A172 (cell line): ENCODE data around the gene CUTA. TPM values are rescaled to one million over a fixed set of nuclear protein-coding genes. Genes with fewer than 3 reads are reported as not detected.
"Not testable (repeated sequence)": the region's sequence is repeated elsewhere in the genome, so short reads cannot be mapped to it uniquely, and the experiment has no call there.

Experiments used
- DNase-seq: peaks from one replicate; pipeline ENCODE4 v3.0.0-alpha.2; 2015; ENCODE audit warnings: low spot score
- total RNA-seq: library from RNA; depleted of rRNA; stranded (reverse); fragments of >200 nt; shearing (Covaris generic); gene quantifications from 2 replicates; pipeline ENCODE4 v1.2.3, GENCODE V29; 2014

Gene CUTA
- total RNA-seq, 1 experiment from 2014 or later: 347 TPM

DNA sequence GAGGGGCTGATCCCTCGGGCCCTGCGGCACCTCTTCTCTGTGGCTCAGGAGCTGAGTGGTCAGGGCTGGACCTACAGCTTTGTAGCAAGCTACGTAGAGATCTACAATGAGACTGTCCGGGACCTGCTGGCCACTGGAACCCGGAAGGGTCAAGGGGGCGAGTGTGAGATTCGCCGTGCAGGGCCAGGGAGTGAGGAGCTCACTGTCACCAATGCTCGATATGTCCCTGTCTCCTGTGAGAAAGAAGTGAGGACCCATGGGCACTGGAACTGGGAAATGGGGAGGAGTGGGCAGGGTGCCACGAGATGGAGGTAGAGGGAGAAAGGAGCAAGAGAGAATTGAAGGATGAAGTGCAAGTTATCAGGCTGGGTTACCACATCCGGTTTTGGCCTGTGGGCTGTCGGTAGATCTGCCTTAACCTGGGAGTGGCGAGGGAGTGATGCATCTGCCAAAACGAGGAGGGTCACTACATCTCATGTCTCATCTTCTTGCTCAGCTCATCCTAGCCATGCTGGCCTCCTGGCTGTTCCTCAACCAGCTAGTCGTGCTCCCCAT is 12.4 kb downstream of the CUTA start:
- DNase-seq: no peak

DNA sequence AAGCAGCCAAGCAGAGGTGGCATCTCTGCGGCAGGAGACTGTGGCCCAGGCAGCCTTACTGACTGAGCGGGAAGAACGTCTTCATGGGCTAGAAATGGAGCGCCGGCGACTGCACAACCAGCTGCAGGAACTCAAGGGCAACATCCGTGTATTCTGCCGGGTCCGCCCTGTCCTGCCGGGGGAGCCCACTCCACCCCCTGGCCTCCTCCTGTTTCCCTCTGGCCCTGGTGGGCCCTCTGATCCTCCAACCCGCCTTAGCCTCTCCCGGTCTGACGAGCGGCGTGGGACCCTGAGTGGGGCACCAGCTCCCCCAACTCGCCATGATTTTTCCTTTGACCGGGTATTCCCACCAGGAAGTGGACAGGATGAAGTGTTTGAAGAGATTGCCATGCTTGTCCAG is 13.0 kb downstream of the CUTA start:
- no peak for DNase-seq

GRCh38 chr6:33399881-33400280 is 18.0 kb downstream of the CUTA start:
- DNase-seq: not testable (repeated sequence)

GRCh38 chr6:33398601-33399000 is 19.3 kb downstream of the CUTA start:
- DNase-seq: not testable (repeated sequence)

- DNase-seq: no peak
Observed at GRCh38 chr6:33397541-33397940, 20.4 kb downstream of the CUTA start.

DNA sequence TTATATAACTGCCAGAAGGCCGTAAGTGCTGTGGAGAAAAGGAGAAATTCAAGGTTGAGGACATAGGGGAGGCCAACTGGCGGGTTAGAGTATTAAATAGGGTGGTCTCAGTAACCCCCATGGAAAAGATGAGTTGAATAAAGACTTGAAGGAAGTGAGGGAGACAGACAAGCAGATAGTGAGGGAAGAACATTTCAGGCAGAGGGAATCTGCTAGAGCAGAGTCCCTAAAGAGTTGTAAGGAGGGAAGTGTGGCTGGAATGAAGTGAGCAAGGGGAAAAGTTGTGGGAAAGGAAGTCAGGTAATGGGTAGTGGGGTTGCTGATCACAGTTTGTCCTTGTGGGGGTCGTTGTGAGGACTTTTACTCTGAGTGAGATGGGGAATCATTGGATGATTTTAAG is 24.9 kb downstream of the CUTA start:
- DNase-seq: no peak

GRCh38 chr6:33392595-33392948 is 25.3 kb downstream of the CUTA start:
- DNase-seq: no peak

DNA sequence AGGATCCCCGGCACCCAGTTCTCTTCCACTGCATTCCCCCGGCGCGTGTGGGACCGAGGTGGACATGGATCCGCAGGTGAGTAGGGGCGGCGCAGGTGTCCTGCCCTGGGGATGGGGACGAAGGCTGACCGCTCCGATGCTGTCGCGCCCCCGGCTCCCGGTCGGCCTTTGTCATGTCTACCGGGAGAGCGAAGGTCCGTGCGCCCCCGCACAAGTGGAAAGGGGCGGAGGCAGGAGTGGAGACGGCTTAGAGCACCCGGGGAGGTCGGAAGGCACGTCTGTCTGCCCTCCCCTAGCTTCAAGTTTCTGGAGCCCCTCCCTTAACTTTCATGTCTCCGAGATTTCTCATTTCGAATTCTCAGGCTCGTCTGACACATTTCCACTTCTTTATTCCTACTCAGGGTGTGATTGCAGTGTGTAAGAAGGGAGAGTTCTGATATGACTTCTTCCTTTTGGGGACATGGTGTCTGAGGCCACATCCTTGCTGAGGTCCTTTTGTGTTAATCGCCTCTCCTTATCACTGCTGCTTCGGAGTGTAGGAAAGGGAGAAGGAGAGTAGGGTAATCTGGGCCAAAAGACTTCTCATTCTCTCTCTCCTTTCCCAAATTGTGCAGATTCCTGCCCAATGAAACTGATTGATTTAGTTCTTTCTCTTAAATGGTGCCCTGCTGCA is 25.8 kb downstream of the CUTA start:
- no peak for DNase-seq

- peak; percentile 99 for DNase-seq
Observed at GRCh38 chr6:33391278-33391921, 26.5 kb downstream of the CUTA start, which contains the start of gene KIFC1. Gene KIFC1 (plus strand): TSS chr6:33391823. CDS start chr6:33391986, 163 bp downstream.

- no peak for DNase-seq
Observed at GRCh38 chr6:33390767-33391277, 27.1 kb downstream of the CUTA start.

DNA sequence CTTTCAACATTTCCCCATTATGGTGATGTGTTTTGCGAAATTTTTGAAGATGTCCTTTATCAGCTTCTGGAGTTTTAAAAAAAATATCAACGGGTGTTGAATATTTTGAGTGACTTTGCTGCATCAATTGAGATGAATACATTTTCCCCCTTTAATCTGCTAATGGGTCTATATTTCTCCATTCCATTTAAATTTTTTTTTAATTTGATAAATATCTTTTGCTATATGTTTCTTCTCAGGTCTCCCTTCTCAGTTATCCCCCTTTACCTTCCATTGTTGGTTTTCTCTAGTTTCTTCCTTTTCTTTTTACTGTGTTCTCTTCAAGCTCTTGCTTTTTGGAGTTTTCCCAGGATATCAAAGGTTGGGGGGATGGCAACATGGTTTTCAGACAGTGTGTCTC is 27.7 kb downstream of the CUTA start:
- no peak for DNase-seq

GRCh38 chr6:33384581-33385020 is 33.3 kb downstream of the CUTA start:
- DNase-seq: peak; percentile 52

- DNase-seq: no peak
Observed at GRCh38 chr6:33383427-33384185, 34.3 kb downstream of the CUTA start.

- no peak for DNase-seq
Observed at GRCh38 chr6:33380272-33380981, 37.5 kb downstream of the CUTA start.

- DNase-seq: not testable (repeated sequence)
Observed at GRCh38 chr6:33379184-33379583, 38.7 kb downstream of the CUTA start.

DNA sequence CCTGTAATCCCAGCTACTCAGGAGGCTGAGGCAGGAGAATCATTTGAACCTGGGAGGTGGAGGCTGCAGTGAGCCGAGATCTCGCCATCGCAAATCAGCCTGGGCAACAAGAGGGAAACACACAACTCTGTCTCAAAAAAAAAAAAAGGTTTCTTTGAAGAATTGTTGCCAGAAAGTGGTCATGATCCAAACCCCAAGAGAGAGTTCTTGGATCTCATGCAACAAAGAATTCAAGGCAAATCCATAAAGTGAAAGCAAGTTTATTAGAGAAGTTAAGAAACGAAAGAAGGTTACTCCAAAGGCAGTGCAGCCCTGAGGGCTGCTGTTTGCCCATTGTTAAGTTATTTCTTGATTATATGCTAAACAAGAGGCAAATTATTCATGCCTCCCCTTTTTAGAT is 40.7 kb downstream of the CUTA start:
- DNase-seq: no peak

DNA sequence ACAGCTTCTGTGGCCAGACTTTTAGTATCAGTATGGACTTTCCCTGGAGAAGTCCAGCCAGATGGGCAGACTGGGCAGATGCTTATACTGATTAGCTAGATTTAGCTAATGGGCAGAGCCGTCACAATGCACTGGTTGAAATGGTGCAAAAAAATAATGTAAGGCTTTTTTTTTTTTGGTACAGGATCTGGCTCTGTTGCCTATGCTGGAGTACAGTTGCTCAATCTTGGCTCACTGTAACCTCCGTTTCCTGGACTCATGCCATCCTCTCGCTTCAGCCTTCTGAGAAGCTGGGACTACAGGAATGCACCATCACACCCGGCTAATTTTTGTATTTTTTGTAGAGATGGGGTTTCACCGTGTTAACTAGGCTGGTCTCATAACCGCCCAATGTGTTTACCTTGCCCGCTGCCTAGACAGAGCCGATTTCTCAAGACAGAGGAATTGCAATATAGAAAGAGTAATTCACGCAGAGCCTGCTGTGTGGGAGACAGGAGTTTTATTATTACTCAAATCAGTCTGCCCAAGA is 42.7 kb downstream of the CUTA start:
- DNase-seq: peak; percentile 61

- no peak for DNase-seq
Observed at GRCh38 chr6:33373960-33374910, 43.7 kb downstream of the CUTA start.

GRCh38 chr6:33372526-33373123 is 45.3 kb downstream of the CUTA start:
- no peak for DNase-seq

DNA sequence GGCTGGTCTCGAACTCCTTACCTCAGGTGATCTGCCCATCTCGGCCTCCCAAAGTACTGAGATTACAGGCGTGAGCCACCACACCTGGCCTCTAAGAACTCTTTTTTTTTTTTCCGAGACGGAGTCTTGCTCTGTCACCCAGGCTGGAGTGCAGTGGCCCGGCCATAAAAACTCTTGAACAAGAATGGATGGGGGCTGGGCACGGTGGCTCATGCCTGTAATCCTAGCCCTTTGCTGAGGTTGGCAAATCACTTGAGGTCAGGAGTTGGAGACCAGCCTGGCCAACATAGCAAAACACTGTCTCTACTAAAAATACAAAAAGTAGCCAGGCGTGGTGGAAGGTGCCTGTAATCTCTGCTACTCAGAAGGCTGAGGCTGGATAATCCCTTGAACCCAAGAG is 46.0 kb downstream of the CUTA start:
- not testable (repeated sequence) for DNase-seq
